DMS153 treated with DMSO at 0.1 percent for 48 hours (cell line): ENCODE data around the gene NLRP3.

ENCODE experiments used
- DNase-seq: peaks from one replicate; lab custom pipeline; 2025; ENCODE audit not compliant: unreplicated experiment; lab: John Stamatoyannopoulos, UW

NLRP3 gene

DNA sequence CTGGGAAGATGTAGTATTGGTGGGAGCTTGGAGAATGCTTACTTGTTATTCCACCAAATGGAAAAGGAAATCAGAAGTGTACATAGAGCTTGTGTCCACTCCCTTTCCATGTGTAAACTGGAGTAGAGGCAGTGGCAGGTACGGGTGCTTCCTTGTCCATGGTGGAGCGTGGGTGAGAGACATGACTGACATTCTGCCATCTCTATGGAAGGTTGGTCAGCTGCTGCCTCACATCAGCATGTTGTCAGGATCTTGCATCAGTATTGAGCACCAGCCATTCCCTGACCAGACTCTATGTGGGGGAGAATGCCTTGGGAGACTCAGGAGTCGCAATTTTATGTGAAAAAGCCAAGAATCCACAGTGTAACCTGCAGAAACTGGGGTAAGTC lies 19.8 kb downstream of the NLRP3 start:
- DNase-seq: no peak

DNA sequence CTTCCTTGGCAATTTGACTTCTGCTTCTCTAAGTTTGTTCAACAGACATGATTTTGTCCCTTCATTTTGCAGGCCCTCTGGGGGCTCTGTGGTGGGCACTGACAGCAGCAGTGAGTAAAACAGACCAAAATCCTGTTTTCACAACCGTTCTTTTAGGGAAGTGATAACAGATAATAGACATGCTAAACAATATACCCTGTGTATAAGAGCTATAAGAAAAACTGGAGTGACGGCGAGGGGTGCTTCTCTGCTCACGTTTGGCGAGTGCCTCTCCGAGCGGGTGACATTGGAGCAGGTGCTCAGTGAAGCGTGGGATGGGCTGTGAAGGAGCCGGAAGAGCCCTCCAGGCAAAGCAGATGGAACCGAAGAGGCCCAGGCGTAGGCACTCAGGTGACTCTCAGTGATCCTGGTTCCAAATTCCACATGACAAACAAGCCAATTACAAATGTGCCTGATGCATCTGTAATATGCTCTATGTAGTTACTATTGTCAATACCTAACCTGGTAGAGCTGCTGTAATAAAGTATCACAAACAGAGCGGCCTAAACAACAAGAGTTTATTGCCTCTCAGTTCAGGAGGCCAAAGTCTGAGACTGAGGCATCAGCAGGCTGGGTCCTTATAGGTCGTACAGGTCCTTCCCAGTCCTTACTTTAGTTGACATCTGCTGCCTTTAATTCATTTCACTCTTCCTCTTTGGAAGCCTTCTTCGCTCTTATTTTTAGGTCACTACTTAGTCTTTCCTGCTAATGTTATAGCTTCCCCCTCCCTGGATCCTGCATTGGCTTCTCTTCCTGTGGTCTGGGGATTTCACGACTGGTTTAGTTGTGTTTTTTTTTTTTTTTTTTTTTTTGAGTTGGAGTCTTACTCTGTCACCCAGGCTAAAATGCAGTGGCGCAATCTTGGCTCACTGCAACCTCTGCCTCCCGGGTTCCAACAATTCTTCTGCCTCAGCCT lies 21.9 kb downstream of the NLRP3 start:
- no peak for DNase-seq

- DNase-seq: no peak
Measured at GRCh38 chr1:247440001-247440620, 24.1 kb downstream of the NLRP3 start.

DNA sequence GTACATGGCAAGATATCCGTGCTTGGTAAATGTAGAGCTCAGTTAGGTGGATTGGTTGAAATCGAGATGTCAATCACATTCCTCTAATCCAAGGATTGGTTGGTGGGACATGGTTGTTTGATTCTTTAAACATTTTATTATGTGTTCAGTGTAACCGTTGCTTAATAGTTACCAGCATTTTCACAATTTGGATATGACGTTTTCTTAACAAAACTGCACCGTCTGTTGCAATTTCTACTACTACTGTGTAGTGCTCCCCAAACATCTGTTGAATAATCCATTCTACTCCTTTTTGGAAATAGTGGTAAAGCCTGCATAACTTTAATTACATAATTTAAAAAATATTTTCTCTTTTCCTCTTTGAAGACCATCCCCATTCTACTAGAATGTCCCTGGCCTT lies 25.6 kb downstream of the NLRP3 start:
- no peak for DNase-seq

DNA sequence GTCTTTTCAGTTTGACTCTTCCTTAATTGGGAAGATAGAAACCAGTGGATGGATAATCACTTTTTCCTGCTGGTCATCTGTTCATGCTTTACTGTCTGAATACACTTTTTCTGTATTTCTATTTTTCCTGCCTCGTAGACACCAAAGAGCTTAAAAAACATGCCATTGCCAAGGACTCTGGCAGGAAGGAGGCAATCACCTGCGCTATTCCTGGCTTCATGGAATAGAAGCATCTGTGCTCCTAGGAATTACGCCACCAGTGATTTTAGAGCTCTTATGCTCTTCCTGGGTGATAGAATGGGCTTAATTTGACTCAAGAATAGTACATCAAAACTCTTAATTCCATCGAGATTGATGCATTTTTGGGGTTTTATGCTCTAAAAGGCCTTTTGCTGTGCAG lies 26.2 kb downstream of the NLRP3 start:
- DNase-seq: no peak

GRCh38 chr1:247443641-247444040 lies 27.7 kb downstream of the NLRP3 start:
- DNase-seq: no peak

DNA sequence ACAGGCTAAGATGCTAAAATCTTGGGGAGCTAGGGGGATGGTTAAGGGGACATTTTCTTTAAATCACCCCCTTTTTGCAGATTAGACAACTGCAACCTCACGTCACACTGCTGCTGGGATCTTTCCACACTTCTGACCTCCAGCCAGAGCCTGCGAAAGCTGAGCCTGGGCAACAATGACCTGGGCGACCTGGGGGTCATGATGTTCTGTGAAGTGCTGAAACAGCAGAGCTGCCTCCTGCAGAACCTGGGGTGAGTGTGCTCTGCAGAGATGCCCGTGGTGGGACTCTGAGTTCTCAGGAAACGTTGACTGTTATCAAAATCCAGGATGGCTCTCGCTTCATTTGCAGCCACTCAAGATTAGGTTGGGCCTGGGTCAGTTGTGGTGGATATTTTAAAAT lies 28.6 kb downstream of the NLRP3 start:
- no peak for DNase-seq

DNA sequence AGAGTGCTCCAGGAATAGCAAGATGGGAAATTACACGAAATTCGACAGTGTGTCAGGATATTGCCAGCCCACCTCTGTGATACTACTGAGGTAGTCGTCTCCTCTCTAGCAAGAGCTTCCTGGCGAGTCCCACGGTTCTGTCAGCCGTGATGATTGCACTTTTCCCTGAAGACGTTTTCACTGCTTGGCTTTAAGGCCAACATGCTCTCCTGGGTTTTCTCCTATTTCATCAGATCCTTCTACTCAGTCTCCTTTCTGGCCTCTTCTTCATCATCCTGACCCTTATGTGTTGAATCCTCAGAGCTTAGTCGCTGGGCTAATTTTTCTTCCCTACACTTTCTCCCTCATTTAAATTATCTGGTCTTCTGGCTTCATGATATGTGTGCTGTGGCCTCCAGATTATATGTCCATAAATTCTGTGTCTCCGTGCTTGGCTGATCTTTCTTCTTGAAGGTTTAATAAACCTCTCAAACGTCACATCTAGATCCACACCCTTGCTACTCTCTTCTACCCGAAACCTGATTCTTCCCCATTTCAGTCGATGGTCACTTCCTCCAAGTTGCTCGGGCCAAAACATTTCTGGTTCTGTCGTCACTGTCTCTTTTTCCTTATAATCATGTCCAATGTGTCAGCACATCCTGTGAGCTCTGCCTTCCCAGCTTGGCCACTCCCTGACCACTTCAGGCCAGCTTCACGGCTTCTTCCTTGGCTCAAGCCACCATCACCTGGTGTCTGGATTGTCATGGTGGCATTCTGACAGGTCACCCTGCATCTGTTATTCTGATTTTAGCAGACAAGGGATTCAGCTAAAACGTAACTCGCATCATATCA lies 29.8 kb downstream of the NLRP3 start:
- DNase-seq: no peak

GRCh38 chr1:247447162-247447909 lies 31.4 kb downstream of the NLRP3 start:
- no peak for DNase-seq

DNA sequence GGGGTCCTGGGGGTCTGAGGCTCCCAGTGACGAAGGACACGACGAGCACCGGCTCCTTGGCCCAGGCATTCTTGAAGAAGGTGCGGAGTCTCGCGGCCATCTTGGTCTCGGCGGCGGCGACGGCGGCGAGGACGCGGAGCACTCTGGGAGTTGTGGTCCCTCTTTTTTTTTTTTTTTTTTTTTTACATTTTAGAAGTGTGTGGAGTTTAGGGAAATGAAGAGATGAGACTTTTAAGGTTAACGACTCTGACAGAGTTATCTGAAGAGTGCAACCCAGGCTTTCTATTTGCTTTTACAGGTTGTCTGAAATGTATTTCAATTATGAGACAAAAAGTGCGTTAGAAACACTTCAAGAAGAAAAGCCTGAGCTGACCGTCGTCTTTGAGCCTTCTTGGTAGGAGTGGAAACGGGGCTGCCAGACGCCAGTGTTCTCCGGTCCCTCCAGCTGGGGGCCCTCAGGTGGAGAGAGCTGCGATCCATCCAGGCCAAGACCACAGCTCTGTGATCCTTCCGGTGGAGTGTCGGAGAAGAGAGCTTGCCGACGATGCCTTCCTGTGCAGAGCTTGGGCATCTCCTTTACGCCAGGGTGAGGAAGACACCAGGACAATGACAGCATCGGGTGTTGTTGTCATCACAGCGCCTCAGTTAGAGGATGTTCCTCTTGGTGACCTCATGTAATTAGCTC lies 32.3 kb downstream of the NLRP3 start:
- peak; percentile 24 for DNase-seq

DNA sequence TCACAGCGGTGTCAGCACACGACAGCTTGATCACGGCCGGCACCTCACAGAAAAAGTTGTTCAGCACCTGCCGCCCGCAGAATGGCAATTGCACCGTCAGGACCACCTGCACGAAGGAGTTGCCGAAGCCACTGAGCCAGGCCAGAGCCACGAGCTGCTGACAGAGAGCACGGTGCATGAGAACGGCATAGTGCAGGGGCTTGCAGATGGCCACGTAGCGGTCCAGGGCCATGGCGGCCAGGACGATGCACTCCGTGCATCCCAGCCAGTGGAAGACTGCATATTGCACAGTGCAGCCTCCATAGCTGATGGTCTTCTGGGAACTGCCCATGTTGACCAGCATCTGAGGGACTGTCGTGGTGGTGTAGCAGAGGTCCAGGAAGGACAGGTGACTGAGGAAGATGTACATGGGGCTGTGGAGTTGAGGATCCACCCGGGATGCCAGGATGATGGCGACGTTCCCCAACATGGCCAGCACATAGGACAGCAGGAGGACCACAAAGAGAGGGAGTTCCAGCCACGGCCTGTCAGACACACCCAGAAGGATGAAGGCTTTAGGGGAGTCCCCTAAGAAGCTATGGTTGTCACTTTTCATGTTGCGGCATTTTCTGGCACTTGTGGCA lies 35.5 kb downstream of the NLRP3 start:
- DNase-seq: no peak

DNA sequence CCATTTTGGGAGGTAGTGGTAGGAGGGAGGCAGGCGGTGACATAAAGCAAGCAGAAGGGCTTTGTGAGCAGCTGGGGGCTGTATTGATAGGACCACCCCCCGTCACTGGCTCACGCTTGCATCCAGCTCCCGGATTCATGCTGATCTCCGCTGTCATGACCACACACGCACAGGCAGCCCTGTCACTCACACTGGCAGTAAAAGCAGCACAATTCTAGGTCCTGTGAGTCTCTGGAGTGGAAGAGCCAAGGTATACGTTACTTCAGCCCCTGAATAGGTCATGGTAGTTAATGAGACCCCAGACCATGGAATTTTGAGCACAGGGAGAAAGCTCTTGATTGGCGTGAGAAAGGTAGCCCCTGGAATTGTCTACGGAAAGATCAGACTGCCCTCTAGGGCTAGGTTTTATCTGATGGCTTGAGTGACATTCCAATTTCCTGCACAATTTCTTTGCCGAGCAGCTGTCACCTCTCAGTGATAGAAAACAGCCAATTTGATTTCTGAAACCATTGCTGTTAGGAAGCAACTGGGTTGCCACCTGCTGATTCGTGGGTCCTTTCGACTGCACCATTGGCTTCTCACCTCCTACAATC lies 36.6 kb downstream of the NLRP3 start:
- no peak for DNase-seq

- no peak for DNase-seq
Measured at GRCh38 chr1:247453245-247453644, 37.3 kb downstream of the NLRP3 start.

- DNase-seq: no peak
Measured at GRCh38 chr1:247453997-247454396, 38.0 kb downstream of the NLRP3 start.

- DNase-seq: no peak
Measured at GRCh38 chr1:247456021-247456420, 40.0 kb downstream of the NLRP3 start.

- DNase-seq: no peak
Measured at GRCh38 chr1:247456914-247457639, 41.1 kb downstream of the NLRP3 start.

GRCh38 chr1:247459507-247459906 lies 43.5 kb downstream of the NLRP3 start:
- DNase-seq: no peak

- DNase-seq: no peak
Measured at GRCh38 chr1:247465796-247466195, 49.8 kb downstream of the NLRP3 start.

DNA sequence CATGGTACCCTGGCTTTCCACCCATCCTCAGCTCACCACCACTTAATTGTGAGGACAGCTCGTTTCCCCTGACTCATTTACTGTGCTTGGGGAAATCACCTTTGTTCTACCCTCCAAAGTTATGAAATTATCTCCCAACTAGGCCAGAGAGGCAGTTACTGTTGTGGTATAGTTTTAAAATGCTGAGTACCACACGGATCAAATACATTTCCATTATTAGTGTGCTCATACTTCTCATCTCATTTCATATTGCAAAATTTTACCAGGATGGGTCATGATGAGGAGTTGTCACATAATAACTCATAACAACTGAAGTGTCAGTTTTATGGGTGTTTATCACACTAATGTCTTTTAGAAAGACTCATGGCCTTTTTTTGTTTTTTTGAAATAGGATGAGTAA lies 51.2 kb downstream of the NLRP3 start:
- DNase-seq: no peak
